ENCODE data around the gene LRRC1.

Gene LRRC1

GRCh38 chr6:53864781-53865180, 70.0 kb downstream of the LRRC1 start:
- H3K27ac ChIP-seq, result no peak overlapping the region
- ChIA-PET POLR2A (ENCODE audit: low non-redundant PET) (no interaction called here), CTCF (interaction anchor here (0.5 to 0.7 kb wide), 3 partner anchors 71 to 130 kb away, joined by 3 to 5 read pairs (median 4); no protein-coding TSS in a partner anchor)
- DNase-seq (ENCODE audit: low spot score), result no peak
- TF ChIP-seq CTCF (conservative IDR thresholded peaks at IDR 0.05; ENCODE audit: low read depth), result no peak

GRCh38 chr6:53866226-53866625, 71.4 kb downstream of the LRRC1 start:
- no peak for DNase-seq (ENCODE audit: low spot score)
- no peak overlapping the region for H3K27ac ChIP-seq
- ChIA-PET CTCF (no interaction called here), POLR2A (ENCODE audit: low non-redundant PET) (no interaction called here)
- no peak for TF ChIP-seq CTCF (conservative IDR thresholded peaks at IDR 0.05; ENCODE audit: low read depth)

GRCh38 chr6:53868626-53869025, 73.8 kb downstream of the LRRC1 start:
- POLR2A ChIA-PET (ENCODE audit: low non-redundant PET), result no interaction called here
- H3K27ac ChIP-seq, result no peak overlapping the region
- TF ChIP-seq CTCF (conservative IDR thresholded peaks at IDR 0.05; ENCODE audit: low read depth), result no peak
- DNase-seq (ENCODE audit: low spot score), result no peak
- CTCF ChIA-PET, result no interaction called here

- POLR2A ChIA-PET (ENCODE audit: low non-redundant PET), result no interaction called here
- no peak for TF ChIP-seq CTCF (conservative IDR thresholded peaks at IDR 0.05; ENCODE audit: low read depth)
Measured at GRCh38 chr6:53869964-53870363, 75.2 kb downstream of the LRRC1 start.

GRCh38 chr6:53873922-53874321, 79.1 kb downstream of the LRRC1 start:
- DNase-seq (ENCODE audit: low spot score), result no peak
- no peak for TF ChIP-seq CTCF (conservative IDR thresholded peaks at IDR 0.05; ENCODE audit: low read depth)
- ChIA-PET POLR2A (ENCODE audit: low non-redundant PET) (no interaction called here), CTCF (no interaction called here)
- H3K27ac ChIP-seq, result no peak overlapping the region

More at GRCh38 chr6:53869964-53870363, 75.2 kb downstream of the LRRC1 start:
- DNase-seq (ENCODE audit: low spot score), result no peak
- CTCF ChIA-PET, result interaction anchor here (0.7 kb wide), 1 partner anchor 1198 kb away, joined by 3 read pairs; no protein-coding TSS in a partner anchor
- no peak overlapping the region for H3K27ac ChIP-seq

- TF ChIP-seq CTCF (conservative IDR thresholded peaks at IDR 0.05; ENCODE audit: low read depth), result no peak
- ChIA-PET POLR2A (ENCODE audit: low non-redundant PET) (no interaction called here), CTCF (interaction anchor here (0.6 to 0.7 kb wide), 2 partner anchors 13 to 1051 kb away, joined by 3 read pairs; no protein-coding TSS in a partner anchor)
- DNase-seq (ENCODE audit: low spot score), result no peak
- no peak overlapping the region for H3K27ac ChIP-seq
Measured at GRCh38 chr6:53874964-53875363, 80.2 kb downstream of the LRRC1 start.

- no peak overlapping the region for H3K27ac ChIP-seq
- no peak for DNase-seq (ENCODE audit: low spot score)
- no peak for TF ChIP-seq CTCF (conservative IDR thresholded peaks at IDR 0.05; ENCODE audit: low read depth)
- ChIA-PET CTCF (no interaction called here), POLR2A (ENCODE audit: low non-redundant PET) (no interaction called here)
Measured at GRCh38 chr6:53877151-53877550, 82.3 kb downstream of the LRRC1 start.
